Lung microvascular endothelial cell (primary cell): ENCODE data around the gene CITED1. TPM values are rescaled to one million over a fixed set of nuclear protein-coding genes. Genes with fewer than 3 reads are reported as not detected.
A peak's percentile ranks its signal among the peaks of the same experiment; 100 is the strongest.

ENCODE experiments used
- DNase-seq, 2 donors: peaks; one replicate each; pipeline versions ENCODE4 v3.0.0 to v3.0.0-alpha.2; 2010; ENCODE audit warnings: low read depth in 2 of 2
- total RNA-seq: library from RNA; depleted of rRNA; stranded (reverse); fragments of >200 nt; gene quantifications from 2 replicates; pipeline ENCODE4 v1.2.1, GENCODE V29; 2014

The CITED1 gene
- total RNA-seq, 1 donor from 2014 or later: not detected

- DNase-seq: peak; percentile 56
Observed at GRCh38 chrX:72308566-72309296, 3.0 kb upstream of the CITED1 start.

DNA sequence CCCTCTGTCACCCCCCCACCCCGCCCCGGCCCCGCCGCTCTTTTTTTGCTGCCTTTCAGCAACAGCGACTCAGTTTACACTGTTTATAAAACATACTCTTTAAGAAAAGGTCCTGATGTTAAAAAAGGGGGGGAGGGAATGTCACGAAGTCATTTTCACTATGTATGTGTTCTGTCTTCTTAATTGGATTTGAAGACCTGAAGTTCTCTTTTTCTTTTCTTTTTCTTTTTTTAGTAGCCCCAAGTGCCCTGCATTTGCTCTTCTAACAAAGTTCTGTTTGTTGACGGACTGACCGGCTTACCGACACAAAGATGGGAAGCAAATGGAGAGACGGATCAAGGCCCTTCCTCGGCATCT, 2.5 kb upstream of the CITED1 start:
- DNase-seq: no peak

DNA sequence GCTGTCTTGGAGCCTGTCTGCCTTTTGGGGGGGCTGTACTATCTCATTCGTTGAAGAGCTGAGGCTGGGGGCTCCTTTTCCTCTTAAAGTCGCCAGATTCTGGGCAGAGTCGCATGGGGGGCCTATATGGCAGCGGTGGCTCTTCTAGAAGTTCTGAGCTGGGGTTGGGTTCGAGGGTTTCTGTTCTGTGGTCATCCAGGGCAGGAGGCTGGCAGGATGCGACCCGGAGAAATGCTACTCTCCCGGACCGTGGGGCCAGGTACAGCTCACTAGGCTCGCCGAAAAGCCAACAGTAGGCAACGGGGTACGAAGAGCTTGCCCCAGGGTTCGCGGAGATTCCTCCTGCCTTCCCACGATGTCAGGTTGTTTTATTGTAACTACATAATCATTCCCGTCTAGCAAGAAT, 1.9 kb upstream of the CITED1 start:
- DNase-seq: no peak

GRCh38 chrX:72306851-72307645, 1.3 kb upstream of the CITED1 start:
- peak; percentile 68 to 70 for DNase-seq

GRCh38 chrX:72306085-72306801, 529 bp upstream of the CITED1 start:
- no peak for DNase-seq

DNA sequence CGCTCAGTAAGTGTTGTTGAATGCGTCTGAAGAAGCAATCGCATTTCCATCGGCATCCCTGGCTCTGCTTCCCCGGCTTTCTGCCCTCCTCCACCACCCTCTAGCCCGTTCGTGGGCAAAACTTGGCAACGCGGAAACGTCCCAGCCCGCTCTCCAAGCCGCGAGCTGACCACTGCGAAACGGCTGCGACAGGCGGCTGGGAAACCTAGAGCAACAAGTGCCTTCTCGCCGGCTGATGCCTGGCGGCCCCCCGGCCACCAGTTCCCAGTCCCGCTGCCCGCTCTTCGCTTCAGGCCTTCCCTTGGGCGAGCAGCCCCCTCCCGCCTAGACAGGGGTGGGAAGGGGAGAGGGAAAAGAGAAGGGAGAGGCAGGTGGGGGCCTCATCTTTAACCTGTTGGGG, 837 bp downstream of the CITED1 start:
- DNase-seq: no peak

- DNase-seq: no peak
Observed at GRCh38 chrX:72301781-72302180, 3.9 kb downstream of the CITED1 start.

DNA sequence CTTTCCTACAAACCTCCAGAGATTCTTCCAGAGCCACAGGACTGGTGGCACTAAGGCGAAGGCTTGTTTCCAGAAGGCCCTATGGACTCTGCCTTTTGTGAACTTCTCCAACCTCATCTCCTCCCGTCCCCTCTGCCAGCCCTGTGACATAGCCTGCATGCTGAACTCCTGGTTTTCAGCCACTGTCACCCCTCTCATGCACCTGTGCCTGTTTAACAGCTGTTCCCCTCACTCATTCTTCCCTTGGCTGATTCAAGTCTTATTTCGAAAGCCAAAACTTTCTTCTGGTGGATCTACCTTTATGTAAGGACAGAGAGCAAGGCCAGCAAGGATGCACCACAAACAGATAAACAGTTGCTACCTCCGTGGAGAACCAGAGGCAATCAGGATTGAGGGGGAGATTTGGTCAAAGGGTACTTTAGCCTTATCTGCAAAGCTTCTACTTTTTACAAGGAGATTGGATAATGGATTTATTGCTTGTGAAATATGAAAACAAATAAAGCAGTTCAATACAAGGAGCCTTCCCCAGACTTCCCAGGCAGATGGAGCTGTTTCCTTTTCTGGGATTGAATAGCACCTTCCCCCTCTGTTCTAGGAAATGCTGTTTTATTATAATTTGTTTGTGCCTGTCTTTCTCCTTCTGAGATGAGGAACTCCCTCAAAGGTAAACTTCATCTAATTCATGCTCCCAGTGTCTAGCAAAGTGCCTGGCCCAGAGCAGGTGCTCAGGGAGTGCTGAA, 5.7 kb downstream of the CITED1 start:
- DNase-seq: no peak

DNA sequence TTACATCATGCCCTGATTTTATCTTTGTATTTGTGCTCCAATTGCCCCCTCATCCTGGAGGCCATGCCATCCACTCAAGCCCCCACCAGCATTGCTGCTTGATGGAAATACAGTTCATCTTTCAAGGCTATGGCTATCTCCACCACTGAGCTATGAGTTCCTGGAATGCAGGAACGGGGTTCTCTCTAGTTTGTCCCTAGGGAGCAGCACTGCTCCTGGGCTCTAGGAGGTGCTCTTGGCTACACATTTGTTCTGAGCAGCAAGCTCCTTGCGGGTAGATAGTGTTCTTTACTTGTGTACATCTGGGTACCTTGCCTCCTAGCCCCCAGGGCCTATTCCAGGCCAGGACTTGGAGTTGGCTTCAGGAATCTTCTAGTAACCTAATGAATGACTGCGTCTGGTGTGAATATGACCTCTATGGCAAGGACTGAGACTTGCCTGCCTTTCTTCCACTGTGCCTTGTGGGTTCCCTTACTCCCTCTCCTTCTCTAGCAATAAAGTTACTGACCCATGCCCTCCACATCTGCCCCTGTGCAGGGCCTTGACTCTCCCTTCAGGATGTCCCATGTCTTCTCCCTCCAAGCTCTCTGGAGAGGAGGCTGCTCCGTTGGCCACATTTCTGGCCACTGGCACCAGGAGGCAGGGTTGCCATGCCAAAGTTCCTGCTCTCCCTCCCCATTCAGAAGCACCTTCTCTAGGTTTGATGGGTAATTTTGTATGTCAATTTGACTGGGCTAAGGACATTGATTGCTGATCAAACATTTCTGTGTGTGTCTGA, 7.6 kb downstream of the CITED1 start:
- peak; percentile 51 to 53 for DNase-seq

- no peak for DNase-seq
Observed at GRCh38 chrX:72296991-72297390, 8.7 kb downstream of the CITED1 start.

GRCh38 chrX:72295745-72296144, 10.0 kb downstream of the CITED1 start:
- DNase-seq: no peak

DNA sequence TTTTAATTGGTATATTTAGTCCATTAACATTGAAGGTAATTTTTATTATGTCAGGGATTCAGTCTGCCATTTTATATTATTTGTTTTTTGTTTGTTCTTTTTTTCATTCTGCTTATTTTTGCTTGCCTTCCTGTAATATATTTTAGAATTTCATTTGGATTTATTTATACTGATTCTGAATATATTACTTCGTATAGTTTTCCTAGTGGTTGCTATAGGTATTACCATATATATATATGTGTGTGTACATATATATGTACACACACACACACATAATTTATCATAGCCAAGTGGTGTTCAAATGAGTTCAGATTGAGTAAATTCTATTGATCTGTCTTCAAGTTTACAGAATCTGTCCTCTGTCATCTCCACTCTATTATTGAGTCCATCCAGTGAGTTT, 11.2 kb downstream of the CITED1 start:
- DNase-seq: no peak

DNA sequence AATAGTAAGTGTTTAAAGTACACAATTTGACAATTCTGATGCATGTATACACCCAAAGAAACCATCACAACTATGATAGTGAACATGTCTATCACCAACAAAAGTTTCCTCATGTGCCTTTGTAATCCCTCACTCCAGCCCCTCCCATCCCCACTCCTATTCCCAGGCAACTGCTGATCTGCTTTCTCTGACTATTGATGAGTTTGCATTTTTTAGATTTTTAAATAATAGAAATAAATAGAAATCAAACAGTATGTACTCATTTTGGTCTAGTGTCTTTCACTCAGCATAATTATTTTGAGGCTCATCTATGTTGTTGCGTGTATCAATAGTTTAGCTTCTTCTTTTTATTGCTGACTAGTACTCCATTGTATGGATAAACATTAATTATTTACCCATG, 23.4 kb downstream of the CITED1 start:
- no peak for DNase-seq

DNA sequence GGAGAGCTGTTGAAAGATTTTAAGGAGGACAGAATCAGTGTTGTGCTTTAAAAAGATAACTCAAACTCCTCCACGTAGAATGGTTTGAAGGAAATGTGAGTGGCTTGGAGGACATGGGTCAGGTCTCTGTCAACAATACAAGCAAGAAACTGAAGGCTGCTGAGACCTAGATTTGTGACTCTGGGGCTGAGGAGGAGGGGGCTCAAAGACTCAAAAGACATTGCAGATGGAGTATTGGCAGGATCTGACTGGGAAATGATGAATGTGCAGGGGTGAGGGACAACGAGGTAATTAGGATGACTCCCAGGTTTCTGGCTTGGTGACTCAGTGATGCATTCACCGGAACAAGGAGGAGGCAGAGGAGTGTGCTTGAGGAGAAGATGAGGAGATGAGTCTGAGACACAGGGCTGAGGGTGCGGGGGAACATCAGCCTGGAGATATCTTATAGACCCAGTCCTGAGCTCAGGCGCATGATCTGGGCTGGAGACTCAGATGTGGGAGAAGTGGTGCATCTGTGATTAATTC, 25.3 kb downstream of the CITED1 start:
- no peak for DNase-seq

DNA sequence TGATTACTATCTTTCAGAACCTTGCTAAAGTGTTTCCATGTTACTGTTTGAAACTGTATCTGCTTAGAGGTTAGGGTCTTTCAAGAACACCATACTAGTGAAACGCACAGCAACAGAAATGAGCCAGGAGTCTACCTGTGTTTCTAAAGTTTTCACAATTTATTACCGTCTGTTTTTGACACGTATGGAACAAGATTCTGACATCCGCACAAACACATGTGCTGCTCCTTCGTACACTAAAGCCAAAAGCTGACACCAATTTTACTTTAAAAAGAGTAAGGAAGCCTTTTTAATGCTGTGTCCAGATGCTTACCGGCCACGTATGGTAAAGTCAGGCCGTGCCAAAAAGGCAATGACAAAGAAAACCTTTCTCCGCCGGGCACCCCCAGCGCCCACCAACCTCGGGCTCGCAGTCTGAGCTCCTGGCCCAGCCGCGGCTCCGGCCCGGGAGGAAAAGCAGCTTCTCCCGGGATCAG, 29.2 kb downstream of the CITED1 start:
- DNase-seq: no peak

DNA sequence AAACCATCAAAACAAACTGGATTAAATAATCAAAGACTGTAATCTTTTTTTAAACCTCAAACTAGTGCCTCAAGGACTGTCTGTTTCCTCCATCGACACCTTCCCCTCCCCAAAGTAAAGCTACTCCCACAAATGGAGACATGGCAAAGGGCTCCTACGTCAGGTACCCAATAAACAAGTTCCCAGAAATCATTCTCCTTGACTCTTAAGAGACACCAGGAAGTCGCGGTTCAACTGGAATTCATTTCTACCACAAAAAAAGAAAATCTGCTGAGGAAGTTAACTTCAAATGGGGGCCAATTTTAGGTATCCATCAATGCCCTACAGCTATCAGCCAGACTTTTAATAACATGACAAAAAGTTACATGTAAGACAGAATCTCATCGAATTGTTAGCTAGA, 31.2 kb downstream of the CITED1 start:
- no peak for DNase-seq

- no peak for DNase-seq
Observed at GRCh38 chrX:72273718-72274117, 32.0 kb downstream of the CITED1 start.

GRCh38 chrX:72272868-72273267, 32.8 kb downstream of the CITED1 start:
- DNase-seq: peak in 1 of 2 donors; percentile 37

DNA sequence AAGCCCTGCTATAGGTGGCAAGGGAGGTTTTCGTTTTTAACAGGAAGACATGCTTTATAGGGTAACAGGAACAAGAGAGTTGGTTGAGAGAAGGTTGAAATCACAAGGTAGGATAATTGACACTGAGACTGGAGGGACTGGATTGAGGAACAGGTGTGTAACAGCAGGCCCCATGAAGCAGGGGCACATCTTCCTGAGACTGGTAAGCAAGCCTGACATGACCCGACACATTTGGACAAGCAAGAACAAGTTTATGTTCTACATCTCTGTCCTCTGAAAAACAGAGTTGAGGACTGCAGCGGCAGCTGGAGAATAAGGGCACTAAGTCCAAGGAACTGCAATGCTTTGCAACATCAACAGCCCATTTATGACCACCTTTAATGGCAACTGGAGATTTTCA, 33.9 kb downstream of the CITED1 start:
- no peak for DNase-seq

- DNase-seq: no peak
Observed at GRCh38 chrX:72271091-72271788, 34.5 kb downstream of the CITED1 start.
